Measurements from ENCODE around the gene QRFP. TPM values are rescaled to one million over a fixed set of nuclear protein-coding genes. Genes with fewer than 3 reads are reported as not detected.

The QRFP gene
- total RNA-seq, 1 donor from 2014 or later = not detected

GRCh38 chr9:130895481-130896232 is 955 bp downstream of the QRFP start:
- DNase-seq (ENCODE audit: low spot score) = no peak
- intact Hi-C loops (cut with DNase I) = no loop called here

GRCh38 chr9:130895038-130895437 is 1.6 kb downstream of the QRFP start:
- no peak for DNase-seq (ENCODE audit: low spot score)
- intact Hi-C loops (cut with DNase I) = no loop called here

- no peak for DNase-seq (ENCODE audit: low spot score)
- intact Hi-C loops (cut with DNase I) = no loop called here
Measured at GRCh38 chr9:130894546-130894945, 2.1 kb downstream of the QRFP start.

GRCh38 chr9:130893341-130894101 is 3.1 kb downstream of the QRFP start:
- intact Hi-C loops (cut with DNase I) = no loop called here
- DNase-seq (ENCODE audit: low spot score) = peak; percentile 84

- no peak for DNase-seq (ENCODE audit: low spot score)
- intact Hi-C loops (cut with DNase I) = no loop called here
Measured at GRCh38 chr9:130892477-130893304, 3.9 kb downstream of the QRFP start.

- no peak for DNase-seq (ENCODE audit: low spot score)
- intact Hi-C loops (cut with DNase I) = no loop called here
Measured at GRCh38 chr9:130891688-130892476, 4.7 kb downstream of the QRFP start.

- intact Hi-C loops (cut with DNase I) = no loop called here
- no peak for DNase-seq (ENCODE audit: low spot score)
Measured at GRCh38 chr9:130890870-130891687, 5.5 kb downstream of the QRFP start.

- intact Hi-C loops (cut with DNase I) = no loop called here
- DNase-seq (ENCODE audit: low spot score) = no peak
Measured at GRCh38 chr9:130890124-130890523, 6.5 kb downstream of the QRFP start.

- intact Hi-C loops (cut with DNase I) = no loop called here
- DNase-seq (ENCODE audit: low spot score) = no peak
Measured at GRCh38 chr9:130888146-130888885, 8.3 kb downstream of the QRFP start.

- intact Hi-C loops (cut with DNase I) = no loop called here
- no peak for DNase-seq (ENCODE audit: low spot score)
Measured at GRCh38 chr9:130887494-130888144, 9.0 kb downstream of the QRFP start.

- intact Hi-C loops (cut with DNase I) = no loop called here
- no peak for DNase-seq (ENCODE audit: low spot score)
Measured at GRCh38 chr9:130886981-130887380, 9.6 kb downstream of the QRFP start.

- intact Hi-C loops (cut with DNase I) = no loop called here
- no peak for DNase-seq (ENCODE audit: low spot score)
Measured at GRCh38 chr9:130885484-130886375, 10.9 kb downstream of the QRFP start.

- intact Hi-C loops (cut with DNase I) = no loop called here
- no peak for DNase-seq (ENCODE audit: low spot score)
Measured at GRCh38 chr9:130884542-130885483, 11.8 kb downstream of the QRFP start.

- intact Hi-C loops (cut with DNase I) = no loop called here
- DNase-seq (ENCODE audit: low spot score) = no peak
Measured at GRCh38 chr9:130884111-130884531, 12.5 kb downstream of the QRFP start.

GRCh38 chr9:130883479-130883878 is 13.1 kb downstream of the QRFP start:
- intact Hi-C loops (cut with DNase I) = no loop called here
- DNase-seq (ENCODE audit: low spot score) = no peak
